ENCODE results near the gene ALPL. TPM values are rescaled to one million over a fixed set of nuclear protein-coding genes. Genes with fewer than 3 reads are reported as not detected.
A peak's percentile ranks its signal among the peaks of the same experiment; 100 is the strongest.

Gene ALPL
- total RNA-seq, 1 experiment from 2014 or later, result not detected

DNA sequence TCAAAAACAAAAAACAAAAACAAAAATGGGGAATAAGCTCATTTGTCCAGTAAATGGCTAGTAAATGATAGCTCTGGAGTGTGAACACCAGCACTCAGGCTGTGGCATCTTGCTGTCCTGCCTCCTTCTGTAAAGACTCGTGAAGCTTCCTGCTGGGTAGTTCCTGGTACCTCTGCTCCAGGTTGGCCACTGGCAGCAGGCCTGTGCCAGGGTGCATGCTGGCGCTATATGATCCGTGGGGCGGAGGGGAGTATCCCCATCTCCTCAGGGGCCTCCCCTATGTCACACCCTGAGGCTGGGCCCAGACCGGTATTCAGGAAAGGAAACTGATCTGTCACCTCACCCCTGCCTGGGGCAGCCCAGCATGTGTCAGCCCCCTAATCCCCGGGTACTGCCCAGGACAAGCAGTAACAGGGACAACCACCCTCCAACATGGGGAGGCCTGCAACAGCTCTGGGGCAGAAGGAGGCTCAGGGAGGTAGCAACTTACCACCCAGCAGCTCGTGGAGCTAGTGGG is 14.1 kb downstream of the ALPL start:
- no peak overlapping the region for H3K27ac ChIP-seq
- H3K9me3 ChIP-seq (ENCODE audit: insufficient read depth, low read depth), result no peaks in the 10 kb centered on the region
- no peaks in the 10 kb centered on the region for H3F3A ChIP-seq (ENCODE audit: insufficient read depth, low read depth)
- H3K27me3 ChIP-seq (ENCODE audit: insufficient read depth, low read depth), result no peaks in the 10 kb centered on the region
- intact Hi-C loops (cut with micrococcal nuclease; ENCODE audit: unreplicated experiment), result no loop called here
- ChIA-PET CTCF (interaction anchor here (0.6 kb wide), 1 partner anchor 159 kb away, joined by 3 read pairs; no protein-coding TSS in a partner anchor), POLR2A (ENCODE audit: unreplicated experiment) (no interaction called here)
- DNase-seq, result peak in 1 of 2 experiments; percentile 36
- H3K4me3 ChIP-seq, result no peak overlapping the region
- H3K4me2 ChIP-seq, result no peak overlapping the region
- H3K9me2 ChIP-seq (ENCODE audit: insufficient read depth), result no peaks in the 10 kb centered on the region
- no peaks in the 10 kb centered on the region for H3K4me1 ChIP-seq (replicated peaks; ENCODE audit: insufficient read depth)
- BruUV-seq (replicated peaks), result no TSS peak
- H3K36me3 ChIP-seq (ENCODE audit: low read depth), result no peaks in the 10 kb centered on the region
- no peaks in the 10 kb centered on the region for H4K20me1 ChIP-seq (ENCODE audit: insufficient read depth)
- H3K79me2 ChIP-seq (ENCODE audit: low read depth), result no peaks in the 10 kb centered on the region
- TF ChIP-seq, protein P1, sequence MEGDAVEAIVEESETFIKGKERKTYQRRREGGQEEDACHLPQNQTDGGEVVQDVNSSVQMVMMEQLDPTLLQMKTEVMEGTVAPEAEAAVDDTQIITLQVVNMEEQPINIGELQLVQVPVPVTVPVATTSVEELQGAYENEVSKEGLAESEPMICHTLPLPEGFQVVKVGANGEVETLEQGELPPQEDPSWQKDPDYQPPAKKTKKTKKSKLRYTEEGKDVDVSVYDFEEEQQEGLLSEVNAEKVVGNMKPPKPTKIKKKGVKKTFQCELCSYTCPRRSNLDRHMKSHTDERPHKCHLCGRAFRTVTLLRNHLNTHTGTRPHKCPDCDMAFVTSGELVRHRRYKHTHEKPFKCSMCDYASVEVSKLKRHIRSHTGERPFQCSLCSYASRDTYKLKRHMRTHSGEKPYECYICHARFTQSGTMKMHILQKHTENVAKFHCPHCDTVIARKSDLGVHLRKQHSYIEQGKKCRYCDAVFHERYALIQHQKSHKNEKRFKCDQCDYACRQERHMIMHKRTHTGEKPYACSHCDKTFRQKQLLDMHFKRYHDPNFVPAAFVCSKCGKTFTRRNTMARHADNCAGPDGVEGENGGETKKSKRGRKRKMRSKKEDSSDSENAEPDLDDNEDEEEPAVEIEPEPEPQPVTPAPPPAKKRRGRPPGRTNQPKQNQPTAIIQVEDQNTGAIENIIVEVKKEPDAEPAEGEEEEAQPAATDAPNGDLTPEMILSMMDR (conservative IDR thresholded peaks at IDR 0.05), result no peak
- TF ChIP-seq EZH2 (IDR thresholded peaks at IDR 0.05; ENCODE audit: low read depth), result no peak
- no peak overlapping the region for H2AFZ ChIP-seq

DNA sequence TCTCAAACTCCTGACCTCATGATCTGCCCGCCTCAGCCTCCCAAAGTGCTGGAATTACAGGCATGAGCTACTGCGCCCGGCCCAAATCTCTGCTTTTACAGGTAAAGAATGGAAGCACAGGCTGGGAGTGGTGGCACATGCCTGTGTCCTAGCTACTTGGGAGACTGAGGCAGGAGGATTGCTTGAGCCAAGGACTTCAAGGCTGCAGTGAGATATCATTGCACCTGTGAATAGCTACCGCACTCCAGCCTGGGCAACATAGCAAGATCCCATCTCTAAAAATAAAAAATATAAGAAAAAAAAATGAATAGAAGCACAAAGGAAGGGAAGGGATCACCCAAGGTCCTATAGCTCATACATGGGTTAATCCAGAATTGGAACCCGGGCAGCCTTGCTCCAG is 15.0 kb downstream of the ALPL start:
- Histone ChIP-seq H4K20me1 (ENCODE audit: insufficient read depth) (no peaks in the 10 kb centered on the region), H3F3A (ENCODE audit: insufficient read depth, low read depth) (no peaks in the 10 kb centered on the region), H3K36me3 (ENCODE audit: low read depth) (no peaks in the 10 kb centered on the region), H2AFZ (no peak overlapping the region), H3K9me3 (ENCODE audit: insufficient read depth, low read depth) (no peaks in the 10 kb centered on the region), H3K4me3 (no peak overlapping the region), H3K4me1 (replicated peaks; ENCODE audit: insufficient read depth) (no peaks in the 10 kb centered on the region), H3K27ac (no peak overlapping the region), H3K9me2 (ENCODE audit: insufficient read depth) (no peaks in the 10 kb centered on the region), H3K27me3 (ENCODE audit: insufficient read depth, low read depth) (no peaks in the 10 kb centered on the region), H3K4me2 (no peak overlapping the region), H3K79me2 (ENCODE audit: low read depth) (no peaks in the 10 kb centered on the region)
- CTCF ChIA-PET, result no interaction called here
- BruUV-seq (replicated peaks), result no TSS peak
- TF ChIP-seq EZH2 (IDR thresholded peaks at IDR 0.05; ENCODE audit: low read depth), result no peak
- TF ChIP-seq, protein P1 (conservative IDR thresholded peaks at IDR 0.05), result no peak
- no peak for DNase-seq
- POLR2A ChIA-PET (ENCODE audit: unreplicated experiment), result no interaction called here
- intact Hi-C loops (cut with micrococcal nuclease; ENCODE audit: unreplicated experiment), result no loop called here

DNA sequence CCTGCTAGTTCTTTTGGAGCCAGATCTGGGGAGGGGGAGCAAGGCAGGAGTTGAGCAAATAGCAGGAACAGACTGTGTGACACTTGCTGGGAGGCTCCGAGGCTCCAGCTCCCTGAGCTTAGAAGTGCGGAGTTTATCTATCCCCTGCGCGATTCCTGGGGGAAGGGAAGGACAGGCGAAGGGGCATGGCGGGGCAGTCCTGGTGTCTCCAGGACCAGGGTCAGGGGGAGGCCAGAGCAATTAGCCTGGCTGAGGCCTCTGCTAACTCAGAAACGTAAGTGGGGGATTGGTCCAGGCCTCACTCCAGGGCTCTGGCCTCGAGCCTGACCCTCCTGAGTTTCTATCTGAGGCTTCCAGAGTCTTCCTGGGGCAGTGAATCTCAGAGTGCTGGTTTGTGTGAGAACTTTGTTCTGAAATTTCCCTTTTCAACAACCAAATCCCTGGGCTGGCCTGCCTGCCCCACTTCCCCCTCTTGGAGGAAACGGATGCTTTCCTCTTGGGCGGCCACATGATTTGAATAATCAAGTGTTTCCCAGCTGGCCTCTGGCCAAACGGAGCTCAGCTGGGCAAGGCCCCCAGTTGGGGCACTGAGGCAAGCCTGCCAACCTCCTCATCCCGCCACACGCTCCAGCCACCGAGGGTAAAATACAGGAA is 15.6 kb downstream of the ALPL start:
- H3K27me3 ChIP-seq (ENCODE audit: insufficient read depth, low read depth), result no peaks in the 10 kb centered on the region
- no peak for TF ChIP-seq EZH2 (IDR thresholded peaks at IDR 0.05; ENCODE audit: low read depth)
- TF ChIP-seq, protein P1 (conservative IDR thresholded peaks at IDR 0.05), result no peak
- no peaks in the 10 kb centered on the region for H3K9me3 ChIP-seq (ENCODE audit: insufficient read depth, low read depth)
- no peaks in the 10 kb centered on the region for H3F3A ChIP-seq (ENCODE audit: insufficient read depth, low read depth)
- no peak overlapping the region for H3K4me2 ChIP-seq
- no peaks in the 10 kb centered on the region for H3K36me3 ChIP-seq (ENCODE audit: low read depth)
- H2AFZ ChIP-seq, result no peak overlapping the region
- no peaks in the 10 kb centered on the region for H4K20me1 ChIP-seq (ENCODE audit: insufficient read depth)
- no peaks in the 10 kb centered on the region for H3K9me2 ChIP-seq (ENCODE audit: insufficient read depth)
- no peaks in the 10 kb centered on the region for H3K79me2 ChIP-seq (ENCODE audit: low read depth)
- no peaks in the 10 kb centered on the region for H3K4me1 ChIP-seq (replicated peaks; ENCODE audit: insufficient read depth)
- no TSS peak for BruUV-seq (replicated peaks)
- POLR2A ChIA-PET (ENCODE audit: unreplicated experiment), result no interaction called here
- CTCF ChIA-PET, result no interaction called here
- DNase-seq, result no peak
- no peak overlapping the region for H3K27ac ChIP-seq
- H3K4me3 ChIP-seq, result no peak overlapping the region
- intact Hi-C loops (cut with micrococcal nuclease; ENCODE audit: unreplicated experiment), result no loop called here
